ENCODE results near the gene AGBL1. TPM values are rescaled to one million over a fixed set of nuclear protein-coding genes. Genes with fewer than 3 reads are reported as not detected.

Gene AGBL1
- total and polyA plus RNA-seq, 2 donors (not counting 3 experiments of a cell fraction or from before 2014, with no cell fraction given): not detected

DNA sequence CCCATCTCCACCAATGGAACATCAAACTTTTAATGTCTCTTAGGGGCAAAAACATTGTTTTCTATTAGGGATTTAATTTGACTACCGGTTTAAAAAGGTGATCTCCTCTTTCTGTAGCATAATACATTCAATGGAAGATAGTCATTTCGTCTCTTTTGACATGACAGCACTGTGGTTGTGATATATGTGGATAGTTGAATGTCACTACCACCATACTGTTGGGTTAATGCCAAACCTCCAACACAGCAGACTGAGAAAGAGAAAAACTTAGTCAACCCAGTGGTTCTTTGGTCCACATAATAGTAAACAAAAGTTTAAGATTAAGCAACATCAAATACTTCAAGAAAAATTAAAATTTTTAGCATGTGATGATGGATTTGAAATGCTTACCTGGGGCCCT is 530.4 kb downstream of the AGBL1 start:
- FAIRE-seq (no peak), DNase-seq (ENCODE audit: low read depth, low spot score) (no peak)
- no peak overlapping the region for H2AFZ ChIP-seq (ENCODE audit: low read depth, low read length)
- H3K4me1 ChIP-seq (ENCODE audit: control insufficient read depth, extremely low read depth, insufficient read depth, low read length): no peaks in the 10 kb centered on the region
- intact Hi-C loops (cut with micrococcal nuclease) (no loop called here), dilution Hi-C loops (cut with MboI; ENCODE audit: extremely low pct_ligation_motif_present, low sequenced_read_pairs) (no loop called here)
- ChIA-PET CTCF (no interaction called here), POLR2A (no interaction called here)
- H3K27me3 ChIP-seq (ENCODE audit: control insufficient read depth in 2 of 2, insufficient read depth in 2 of 2, low read length in 2 of 2): no peaks in the 10 kb centered on the region
- no peaks in the 10 kb centered on the region for H4K20me1 ChIP-seq (replicated peaks; ENCODE audit: control insufficient read depth, extremely low read depth, insufficient read depth, low read length)
- no peak overlapping the region for H3K4me2 ChIP-seq (ENCODE audit: insufficient read depth, low read length)
- no peaks in the 10 kb centered on the region for H3K36me3 ChIP-seq (ENCODE audit: control insufficient read depth in 2 of 2, extremely low read depth in 1 of 2, insufficient read depth in 2 of 2, low read length in 2 of 2)
- no peak overlapping the region for H3K4me3 ChIP-seq (replicated peaks in 1 of 3; ENCODE audit: insufficient read depth in 1 of 3, low read depth in 1 of 3, low read length in 3 of 3)
- H3K9me1 ChIP-seq (replicated peaks; ENCODE audit: control insufficient read depth, extremely low read depth, insufficient read depth, low read length): no peaks in the 10 kb centered on the region
- no peak for TF ChIP-seq JUN (IDR thresholded peaks at IDR 0.05; ENCODE audit: borderline replicate concordance, insufficient read depth, insufficient read length, low read depth)
- TF ChIP-seq, protein P1, sequence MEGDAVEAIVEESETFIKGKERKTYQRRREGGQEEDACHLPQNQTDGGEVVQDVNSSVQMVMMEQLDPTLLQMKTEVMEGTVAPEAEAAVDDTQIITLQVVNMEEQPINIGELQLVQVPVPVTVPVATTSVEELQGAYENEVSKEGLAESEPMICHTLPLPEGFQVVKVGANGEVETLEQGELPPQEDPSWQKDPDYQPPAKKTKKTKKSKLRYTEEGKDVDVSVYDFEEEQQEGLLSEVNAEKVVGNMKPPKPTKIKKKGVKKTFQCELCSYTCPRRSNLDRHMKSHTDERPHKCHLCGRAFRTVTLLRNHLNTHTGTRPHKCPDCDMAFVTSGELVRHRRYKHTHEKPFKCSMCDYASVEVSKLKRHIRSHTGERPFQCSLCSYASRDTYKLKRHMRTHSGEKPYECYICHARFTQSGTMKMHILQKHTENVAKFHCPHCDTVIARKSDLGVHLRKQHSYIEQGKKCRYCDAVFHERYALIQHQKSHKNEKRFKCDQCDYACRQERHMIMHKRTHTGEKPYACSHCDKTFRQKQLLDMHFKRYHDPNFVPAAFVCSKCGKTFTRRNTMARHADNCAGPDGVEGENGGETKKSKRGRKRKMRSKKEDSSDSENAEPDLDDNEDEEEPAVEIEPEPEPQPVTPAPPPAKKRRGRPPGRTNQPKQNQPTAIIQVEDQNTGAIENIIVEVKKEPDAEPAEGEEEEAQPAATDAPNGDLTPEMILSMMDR (IDR thresholded peaks at IDR 0.05; ENCODE audit: extremely low read depth in 1 of 2, insufficient read depth in 1 of 2, low read depth in 1 of 2, low read length in 2 of 2): no peak
- no peak for TF ChIP-seq EZH2 (IDR thresholded peaks at IDR 0.05; ENCODE audit: borderline replicate concordance, low read depth, low read length, severe bottlenecking)
- BruUV-seq (replicated peaks): no TSS peak
- H3K79me2 ChIP-seq (ENCODE audit: control insufficient read depth, insufficient read depth, low read length): no peaks in the 10 kb centered on the region
- no peak overlapping the region for H3K27ac ChIP-seq (ENCODE audit: insufficient read depth, low read depth, low read length)
- H3K9me3 ChIP-seq (replicated peaks; ENCODE audit: control insufficient read depth, insufficient read depth, low read length): peaks cover 4% of the 10 kb centered on the region
- H3K9ac ChIP-seq (replicated peaks; ENCODE audit: extremely low read depth, insufficient read depth, low read length): no peak overlapping the region

DNA sequence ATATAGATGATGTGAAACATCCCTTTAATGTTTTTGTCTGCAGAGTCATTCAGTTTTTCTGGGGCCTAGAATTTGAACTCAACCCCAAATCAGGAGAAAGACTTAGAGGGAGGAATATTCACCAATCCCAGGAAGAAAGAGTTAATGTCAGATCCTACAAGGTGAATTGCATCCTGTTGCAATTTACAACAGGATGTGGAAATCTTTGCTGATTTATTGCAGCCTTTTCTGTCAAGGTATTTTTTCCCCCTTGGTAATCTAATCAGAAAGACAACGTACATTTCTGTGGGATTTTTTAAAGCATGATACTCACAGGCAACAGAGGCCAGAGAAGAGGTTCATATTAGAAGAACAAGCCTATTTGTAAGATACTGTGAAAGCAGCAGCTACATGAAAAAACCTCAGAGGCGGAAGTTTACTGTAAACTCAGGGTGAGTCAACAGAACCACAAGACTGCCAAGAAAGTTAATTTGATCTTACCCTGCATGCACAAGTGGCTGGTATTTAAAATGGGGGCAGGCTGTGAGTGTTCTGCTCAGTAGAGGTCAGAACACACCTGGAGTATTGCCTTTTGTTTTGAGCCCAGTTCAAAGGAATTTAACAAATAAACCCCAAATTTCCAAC is 531.9 kb downstream of the AGBL1 start:
- Histone ChIP-seq H3K9me3 (replicated peaks; ENCODE audit: control insufficient read depth, insufficient read depth, low read length) (peaks cover 4% of the 10 kb centered on the region), H3K9me1 (replicated peaks; ENCODE audit: control insufficient read depth, extremely low read depth, insufficient read depth, low read length) (no peaks in the 10 kb centered on the region), H3K36me3 (ENCODE audit: control insufficient read depth in 2 of 2, extremely low read depth in 1 of 2, insufficient read depth in 2 of 2, low read length in 2 of 2) (no peaks in the 10 kb centered on the region), H3K79me2 (ENCODE audit: control insufficient read depth, insufficient read depth, low read length) (no peaks in the 10 kb centered on the region), H3K4me1 (ENCODE audit: control insufficient read depth, extremely low read depth, insufficient read depth, low read length) (no peaks in the 10 kb centered on the region), H3K9ac (replicated peaks; ENCODE audit: extremely low read depth, insufficient read depth, low read length) (no peak overlapping the region), H3K27me3 (ENCODE audit: control insufficient read depth in 2 of 2, insufficient read depth in 2 of 2, low read length in 2 of 2) (no peaks in the 10 kb centered on the region), H3K4me2 (ENCODE audit: insufficient read depth, low read length) (no peak overlapping the region), H4K20me1 (replicated peaks; ENCODE audit: control insufficient read depth, extremely low read depth, insufficient read depth, low read length) (no peaks in the 10 kb centered on the region), H2AFZ (ENCODE audit: low read depth, low read length) (no peak overlapping the region), H3K4me3 (replicated peaks in 1 of 3; ENCODE audit: insufficient read depth in 1 of 3, low read depth in 1 of 3, low read length in 3 of 3) (no peak overlapping the region), H3K27ac (ENCODE audit: insufficient read depth, low read depth, low read length) (no peak overlapping the region)
- intact Hi-C loops (cut with micrococcal nuclease): no loop called here
- DNase-seq (ENCODE audit: low read depth, low spot score) (no peak), FAIRE-seq (no peak)
- POLR2A ChIA-PET: no interaction called here
- no peak for TF ChIP-seq GATA2 (IDR thresholded peaks at IDR 0.05; ENCODE audit: insufficient read depth, insufficient read length, low read depth, low read length)
- TF ChIP-seq EZH2 (IDR thresholded peaks at IDR 0.05; ENCODE audit: borderline replicate concordance, low read depth, low read length, severe bottlenecking): no peak
- TF ChIP-seq, protein P2, sequence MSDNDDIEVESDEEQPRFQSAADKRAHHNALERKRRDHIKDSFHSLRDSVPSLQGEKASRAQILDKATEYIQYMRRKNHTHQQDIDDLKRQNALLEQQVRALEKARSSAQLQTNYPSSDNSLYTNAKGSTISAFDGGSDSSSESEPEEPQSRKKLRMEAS (IDR thresholded peaks at IDR 0.05; ENCODE audit: insufficient read depth, insufficient read length): no peak
- no peak for TF ChIP-seq POLR2A (IDR thresholded peaks at IDR 0.05; ENCODE audit: low read depth, low read length)
- TF ChIP-seq, protein P1 (IDR thresholded peaks at IDR 0.05; ENCODE audit: extremely low read depth in 1 of 2, insufficient read depth in 1 of 2, low read depth in 1 of 2, low read length in 2 of 2): no peak
- TF ChIP-seq MYC (IDR thresholded peaks at IDR 0.05; ENCODE audit: low read depth, low read length): no peak
- no peak for TF ChIP-seq FOS (IDR thresholded peaks at IDR 0.05; ENCODE audit: borderline replicate concordance, insufficient read depth, low read length)
- TF ChIP-seq JUN (IDR thresholded peaks at IDR 0.05; ENCODE audit: borderline replicate concordance, insufficient read depth, insufficient read length, low read depth): no peak
- TF ChIP-seq POLR2AphosphoS5 (IDR thresholded peaks at IDR 0.05; ENCODE audit: insufficient read depth, low read depth, low read length): no peak
- CTCF ChIA-PET: no interaction called here
- dilution Hi-C loops (cut with MboI; ENCODE audit: extremely low pct_ligation_motif_present, low sequenced_read_pairs): no loop called here
- no TSS peak for BruUV-seq (replicated peaks)

All from endothelial cell of umbilical vein (primary cell).